ENCODE measurements around the gene SDCBP2.

Gene SDCBP2

DNA sequence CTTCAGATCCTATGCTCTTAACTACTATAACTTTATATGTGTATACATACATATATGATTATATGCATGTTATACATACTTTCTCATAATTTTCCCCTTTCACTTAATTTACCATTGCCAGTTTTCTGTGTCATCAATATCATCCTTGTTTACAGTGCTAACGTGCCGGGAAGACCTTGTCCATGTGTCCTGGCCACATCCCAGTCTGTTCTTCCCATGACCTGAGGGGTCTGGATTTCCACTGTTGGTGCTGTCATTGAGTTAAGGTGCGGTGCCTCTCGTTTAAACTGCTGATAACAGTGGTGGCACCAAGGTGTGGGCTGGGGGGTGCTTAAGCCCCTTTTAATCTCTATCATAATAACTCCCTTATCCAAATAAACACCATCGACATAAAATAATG lies 8.5 kb upstream of the SDCBP2 start:
- TF ChIP-seq RAD21 (IDR thresholded peaks at IDR 0.05; ENCODE audit: low read depth) (no peak), REST (IDR thresholded peaks at IDR 0.05; ENCODE audit: low read depth) (no peak), NFIC (IDR thresholded peaks at IDR 0.05) (no peak)

GRCh38 chr20:1336699-1337367 lies 7.9 kb upstream of the SDCBP2 start:
- no peak for TF ChIP-seq MAX (IDR thresholded peaks at IDR 0.05)
- no peak for TF ChIP-seq CREB1 (IDR thresholded peaks at IDR 0.05; ENCODE audit: low read depth)
- peak; percentile 50; the same call in 1 of the 2 replicates for TF ChIP-seq TEAD4 (IDR thresholded peaks at IDR 0.05)
- peak; percentile 35; the same call in 1 of the 2 replicates for TF ChIP-seq EP300 (IDR thresholded peaks at IDR 0.05; ENCODE audit: borderline replicate concordance)
- TF ChIP-seq NFIC (IDR thresholded peaks at IDR 0.05) = peak; percentile 77
- peak; percentile 9; the same call in 1 of the 2 replicates for TF ChIP-seq RAD21 (IDR thresholded peaks at IDR 0.05; ENCODE audit: low read depth)
- TF ChIP-seq USF1 (IDR thresholded peaks at IDR 0.05) = 0 out of 2 replicates have a peak, but pooled peaks have one; percentile 19
- TF ChIP-seq FOXM1 (IDR thresholded peaks at IDR 0.05; ENCODE audit: borderline replicate concordance, low read depth) = no peak
- peak; percentile 38; the same call in 1 of the 2 replicates for TF ChIP-seq ZBTB7A (IDR thresholded peaks at IDR 0.05; ENCODE audit: low read depth)
- no peak for TF ChIP-seq YY1 (IDR thresholded peaks at IDR 0.05; ENCODE audit: low read depth)
- peak; percentile 45; the same call in 1 of the 2 replicates for TF ChIP-seq TCF12 (IDR thresholded peaks at IDR 0.05; ENCODE audit: low read depth)
- TF ChIP-seq REST (IDR thresholded peaks at IDR 0.05; ENCODE audit: low read depth) = no peak

- TF ChIP-seq MAX (IDR thresholded peaks at IDR 0.05) = peak; percentile 10; the same call in 1 of the 2 replicates
- TF ChIP-seq TCF12 (IDR thresholded peaks at IDR 0.05; ENCODE audit: low read depth) = 0 out of 2 replicates have a peak, but pooled peaks have one; percentile 9
- no peak for TF ChIP-seq FOXM1 (IDR thresholded peaks at IDR 0.05; ENCODE audit: borderline replicate concordance, low read depth)
These were observed 7.2 kb upstream of the SDCBP2 start for GRCh38 chr20:1335961-1336698.

- TF ChIP-seq MAX (IDR thresholded peaks at IDR 0.05) = no peak
- 0 out of 2 replicates have a peak, but pooled peaks have one; percentile 9 for TF ChIP-seq CEBPB (IDR thresholded peaks at IDR 0.05)
These were observed 5.8 kb upstream of the SDCBP2 start for GRCh38 chr20:1334761-1335160.

- no peak for TF ChIP-seq RAD21 (IDR thresholded peaks at IDR 0.05; ENCODE audit: low read depth)
- no peak for TF ChIP-seq CEBPB (IDR thresholded peaks at IDR 0.05)
- TF ChIP-seq EP300 (IDR thresholded peaks at IDR 0.05; ENCODE audit: borderline replicate concordance) = no peak
- no peak for TF ChIP-seq YY1 (IDR thresholded peaks at IDR 0.05; ENCODE audit: low read depth)
- TF ChIP-seq TEAD4 (IDR thresholded peaks at IDR 0.05) = no peak
- no peak for TF ChIP-seq USF1 (IDR thresholded peaks at IDR 0.05)
- no peak for TF ChIP-seq REST (IDR thresholded peaks at IDR 0.05; ENCODE audit: low read depth)
- TF ChIP-seq TCF12 (IDR thresholded peaks at IDR 0.05; ENCODE audit: low read depth) = no peak
These were observed 5.4 kb upstream of the SDCBP2 start for GRCh38 chr20:1334370-1334731.
